MCF 10A (cell line): ENCODE measurements around the gene SPAG16. TPM values are rescaled to one million over a fixed set of nuclear protein-coding genes. Genes with fewer than 3 reads are reported as not detected.

ENCODE experiments used
- BruUV-seq: library from RNA; stranded (reverse); fragments of 400-500 nt; replicated peaks from 2 replicates; lab custom pipeline; 2021; lab: Mats Ljungman, UMichigan
- CTCF ChIA-PET: fragments of 300-600 bp; sonication (Branson Sonifier 250); formaldehyde crosslinking; extraction: SDS; loops from one replicate; lab custom pipeline; 2021; ENCODE audit warnings: antibody characterized with exemption, inconsistent platforms; lab: Yijun Ruan, JAX
- POLR2A ChIA-PET: fragments of 300-600, 350-650 bp; sonication (Branson Sonifier 250); formaldehyde crosslinking; extraction: SDS; loops from one replicate; lab custom pipeline; 2020; ENCODE audit warnings: antibody characterized with exemption, inconsistent platforms; lab: Yijun Ruan, JAX
- DNase-seq: peaks from one replicate; pipeline ENCODE4 v3.0.0-alpha.2; 2018; ENCODE audit not compliant: unreplicated experiment
- H3K27ac Mint-ChIP-seq: one replicate; pipeline ENCODE4 v1.8.0; 2022; ENCODE audit warnings: mild to moderate bottlenecking, low read depth, mixed read lengths; ENCODE audit not compliant: unreplicated experiment
- H3K27me3 Mint-ChIP-seq: one replicate; pipeline ENCODE4 v1.8.0; 2022; ENCODE audit warnings: mixed read lengths; ENCODE audit not compliant: insufficient read depth, unreplicated experiment
- H3K36me3 Mint-ChIP-seq: one replicate; pipeline ENCODE4 v1.8.0; 2022; ENCODE audit warnings: mild to moderate bottlenecking, moderate library complexity, mixed read lengths; ENCODE audit not compliant: insufficient read depth, unreplicated experiment
- H3K4me1 Mint-ChIP-seq: one replicate; pipeline ENCODE4 v1.8.0; 2022; ENCODE audit warnings: mixed read lengths; ENCODE audit not compliant: insufficient read depth, unreplicated experiment
- H3K4me3 Mint-ChIP-seq: one replicate; pipeline ENCODE4 v1.8.0; 2022; ENCODE audit warnings: mild to moderate bottlenecking, moderate library complexity, mixed read lengths; ENCODE audit not compliant: unreplicated experiment
- H3K9me3 Mint-ChIP-seq: one replicate; pipeline ENCODE4 v1.8.0; 2022; ENCODE audit warnings: mixed read lengths; ENCODE audit not compliant: unreplicated experiment
- intact Hi-C: fragments of 100-400 bp; cut with micrococcal nuclease; formaldehyde crosslinking; loops from 2 replicates; pipeline ENCODE4 v1.14.1; 2022
- total RNA-seq: library from RNA; stranded (reverse); gene quantifications from 2 replicates; pipeline ENCODE4 v1.2.3, GENCODE V29; 2022
- TF ChIP-seq, protein P1 (sequence below): fragments of 200-600 bp; IDR thresholded peaks from one replicate; pipeline ENCODE4 v1.8.0; 2022; ENCODE audit warnings: antibody characterized with exemption, mild to moderate bottlenecking; ENCODE audit not compliant: unreplicated experiment

SPAG16 gene
- total RNA-seq, 1 experiment from 2014 or later: 11.5 TPM

DNA sequence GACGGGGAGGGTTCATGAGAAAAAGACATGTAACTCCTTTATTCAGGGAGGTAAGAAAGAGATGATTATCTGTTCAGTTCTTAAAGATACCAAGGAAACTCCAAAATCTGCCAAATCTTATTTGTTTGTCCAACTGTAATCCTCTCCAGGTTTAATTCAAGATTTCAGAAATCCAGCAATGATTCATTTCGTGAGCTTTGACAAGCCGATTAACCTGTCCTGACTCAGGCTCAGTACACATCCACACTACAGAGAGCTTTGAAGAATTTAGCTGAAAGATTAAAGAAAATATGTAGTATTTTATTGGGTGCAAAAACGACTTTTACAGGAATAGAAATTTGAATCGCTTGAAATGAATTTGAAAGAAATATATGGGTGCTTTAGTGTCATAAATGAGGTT, 1.1 kb downstream of the SPAG16 start:
- CTCF ChIA-PET: no interaction called here
- Mint-ChIP-seq H3K27ac (peak overlapping the region; percentile 97), H3K4me3 (peak overlapping the region; percentile 78)

DNA sequence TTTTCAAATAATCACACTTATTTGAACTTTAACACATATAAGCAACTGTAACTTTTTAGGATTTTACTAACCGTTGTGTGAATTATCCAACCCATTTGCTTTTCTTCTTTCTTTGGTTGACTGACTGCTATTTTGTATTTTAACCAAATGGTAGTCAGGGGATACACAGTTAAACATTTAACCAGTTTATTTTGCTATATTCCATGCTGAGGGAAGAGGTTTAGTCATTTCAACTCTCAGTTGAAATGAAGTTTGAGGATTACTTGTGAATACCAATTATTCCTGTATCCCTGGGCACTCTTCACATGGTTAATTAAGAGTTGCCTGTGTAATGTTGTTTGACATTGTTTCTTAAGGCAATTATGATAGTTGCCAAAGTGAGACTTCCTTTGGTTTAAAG, 1.9 kb downstream of the SPAG16 start:
- H3K27ac Mint-ChIP-seq: no peak overlapping the region
- H3K27me3 Mint-ChIP-seq: no peaks in the 10 kb centered on the region
- H3K4me3 Mint-ChIP-seq: peak overlapping the region; percentile 78
- TF ChIP-seq, protein P1, sequence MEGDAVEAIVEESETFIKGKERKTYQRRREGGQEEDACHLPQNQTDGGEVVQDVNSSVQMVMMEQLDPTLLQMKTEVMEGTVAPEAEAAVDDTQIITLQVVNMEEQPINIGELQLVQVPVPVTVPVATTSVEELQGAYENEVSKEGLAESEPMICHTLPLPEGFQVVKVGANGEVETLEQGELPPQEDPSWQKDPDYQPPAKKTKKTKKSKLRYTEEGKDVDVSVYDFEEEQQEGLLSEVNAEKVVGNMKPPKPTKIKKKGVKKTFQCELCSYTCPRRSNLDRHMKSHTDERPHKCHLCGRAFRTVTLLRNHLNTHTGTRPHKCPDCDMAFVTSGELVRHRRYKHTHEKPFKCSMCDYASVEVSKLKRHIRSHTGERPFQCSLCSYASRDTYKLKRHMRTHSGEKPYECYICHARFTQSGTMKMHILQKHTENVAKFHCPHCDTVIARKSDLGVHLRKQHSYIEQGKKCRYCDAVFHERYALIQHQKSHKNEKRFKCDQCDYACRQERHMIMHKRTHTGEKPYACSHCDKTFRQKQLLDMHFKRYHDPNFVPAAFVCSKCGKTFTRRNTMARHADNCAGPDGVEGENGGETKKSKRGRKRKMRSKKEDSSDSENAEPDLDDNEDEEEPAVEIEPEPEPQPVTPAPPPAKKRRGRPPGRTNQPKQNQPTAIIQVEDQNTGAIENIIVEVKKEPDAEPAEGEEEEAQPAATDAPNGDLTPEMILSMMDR: no peak
- intact Hi-C loops: no loop called here
- H3K9me3 Mint-ChIP-seq: no peaks in the 10 kb centered on the region
- ChIA-PET POLR2A (interaction anchor here (0.6 kb wide), 1 partner anchor 10 kb away, joined by 3 read pairs; no protein-coding TSS in a partner anchor), CTCF (no interaction called here)
- no peak for DNase-seq
- BruUV-seq: no TSS peak
- H3K36me3 Mint-ChIP-seq: no peaks in the 10 kb centered on the region
- H3K4me1 Mint-ChIP-seq: peaks cover 11% of the 10 kb centered on the region

More for the DNA sequence above, 1.1 kb downstream of the SPAG16 start:
- Mint-ChIP-seq H3K4me1 (peaks cover 11% of the 10 kb centered on the region), H3K9me3 (no peaks in the 10 kb centered on the region), H3K27me3 (no peaks in the 10 kb centered on the region), H3K36me3 (no peaks in the 10 kb centered on the region)
- TF ChIP-seq, protein P1: no peak
- no peak for DNase-seq
- POLR2A ChIA-PET: no interaction called here
- intact Hi-C loops: no loop called here
- BruUV-seq: no TSS peak

DNA sequence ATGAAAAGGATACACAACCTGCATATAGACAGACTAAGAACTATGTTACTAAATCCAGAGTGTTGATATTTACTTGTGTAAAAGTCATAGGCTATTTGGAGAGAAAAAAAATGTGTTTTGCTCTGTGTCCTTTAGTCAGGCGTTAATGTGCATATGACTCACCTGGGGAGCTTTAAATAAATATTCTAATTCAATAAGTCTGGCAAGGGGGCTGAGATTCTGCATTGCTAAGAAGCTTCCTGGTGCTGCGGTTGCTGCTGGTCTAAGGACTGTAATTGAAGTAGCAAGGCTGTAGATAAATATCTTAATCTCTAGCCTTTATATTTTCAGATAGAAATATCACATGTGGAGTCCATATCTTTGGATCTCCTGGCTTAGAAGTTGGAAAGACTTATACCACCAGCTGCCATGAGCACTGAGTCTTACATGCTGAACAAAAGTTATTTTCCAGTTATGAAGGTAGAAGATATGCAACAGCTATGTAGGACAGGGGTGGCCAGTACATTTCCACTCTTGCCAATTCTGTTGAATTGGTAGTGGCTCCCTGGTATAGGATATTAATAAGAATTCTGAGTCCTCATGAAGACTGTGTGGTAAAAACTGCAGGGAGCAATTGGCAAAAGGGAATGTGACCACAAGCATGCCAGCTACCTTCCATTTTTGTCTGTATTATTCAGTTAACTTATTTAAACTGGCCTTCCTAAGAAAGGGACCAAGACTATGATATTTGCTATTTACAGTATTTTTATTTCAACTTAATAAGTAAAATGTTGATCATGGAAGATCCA, 4.8 kb downstream of the SPAG16 start:
- no peak for DNase-seq
- Mint-ChIP-seq H3K36me3 (peaks cover 6% of the 10 kb centered on the region), H3K27me3 (no peaks in the 10 kb centered on the region), H3K4me3 (no peak overlapping the region), H3K4me1 (peaks cover 5% of the 10 kb centered on the region), H3K9me3 (no peaks in the 10 kb centered on the region), H3K27ac (no peak overlapping the region)
- intact Hi-C loops: no loop called here
- ChIA-PET POLR2A (no interaction called here), CTCF (interaction anchor here (0.6 kb wide), 2 partner anchors 646 to 934 kb away, joined by 4 read pairs; no protein-coding TSS in a partner anchor)
- no TSS peak for BruUV-seq
- TF ChIP-seq, protein P1: no peak

DNA sequence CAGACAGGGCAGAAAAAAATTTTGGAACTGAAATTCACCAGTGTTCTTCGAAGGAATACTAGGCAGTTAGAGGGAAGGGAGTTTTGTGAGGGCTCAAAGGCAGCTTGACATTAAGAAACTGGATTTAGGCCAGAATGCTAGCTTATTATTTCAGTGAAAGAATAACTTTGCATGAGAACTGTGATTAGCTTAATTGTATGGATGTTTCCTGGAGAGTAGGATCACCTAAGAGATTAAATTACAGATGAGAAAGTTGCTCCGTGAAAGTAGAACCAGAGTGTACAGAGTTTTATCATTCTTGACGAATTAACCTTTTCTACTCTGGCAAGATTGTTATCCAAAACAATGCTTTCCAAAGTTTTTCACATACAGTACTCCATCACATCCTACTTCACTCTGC, 6.2 kb downstream of the SPAG16 start:
- Mint-ChIP-seq H3K27ac (no peak overlapping the region), H3K27me3 (no peaks in the 10 kb centered on the region), H3K4me3 (no peak overlapping the region), H3K36me3 (peaks cover 6% of the 10 kb centered on the region), H3K9me3 (no peaks in the 10 kb centered on the region), H3K4me1 (peaks cover 3% of the 10 kb centered on the region)
- DNase-seq: no peak
- POLR2A ChIA-PET: interaction anchor here (0.7 to 2.2 kb wide), 2 partner anchors 8 to 524 kb away, joined by 3 to 6 read pairs; no protein-coding TSS in a partner anchor
- intact Hi-C loops: no loop called here
- TF ChIP-seq, protein P1: no peak
- CTCF ChIA-PET: no interaction called here
- no TSS peak for BruUV-seq
